Measurements from ENCODE around the gene BAHCC1.
A peak's percentile ranks its signal among the peaks of the same experiment; 100 is the strongest.

BAHCC1 gene

GRCh38 chr17:81391936-81392908, 3.0 kb upstream of the BAHCC1 start:
- H3K4me1 ChIP-seq (ENCODE audit: low read depth, poor library complexity, severe bottlenecking): peaks cover 19% of the 10 kb centered on the region
- TF ChIP-seq CTCF (conservative IDR thresholded peaks at IDR 0.05; ENCODE audit: low read depth, low read length): no peak
- H3K79me2 ChIP-seq (ENCODE audit: insufficient read depth, low read depth): no peaks in the 10 kb centered on the region
- peaks cover 99% of the 10 kb centered on the region for H3K27me3 ChIP-seq (ENCODE audit: insufficient read depth, low read depth)
- no peaks in the 10 kb centered on the region for H4K20me1 ChIP-seq (ENCODE audit: insufficient read depth)
- H3K9ac ChIP-seq: no peak overlapping the region
- no peak overlapping the region for H3K4me2 ChIP-seq
- no peak overlapping the region for H2AFZ ChIP-seq (ENCODE audit: low read depth)
- no peak overlapping the region for H3K27ac ChIP-seq
- no peaks in the 10 kb centered on the region for H3K36me3 ChIP-seq (ENCODE audit: insufficient read depth)
- no peak overlapping the region for H3K4me3 ChIP-seq (IDR thresholded peaks at IDR 0.05; ENCODE audit: insufficient read depth, low read depth, low read length)

- H2AFZ ChIP-seq (ENCODE audit: low read depth): peak overlapping the region; percentile 51; the same call in 1 of the 2 replicates
- no peak overlapping the region for H3K27ac ChIP-seq
- no peaks in the 10 kb centered on the region for H3K36me3 ChIP-seq (ENCODE audit: insufficient read depth)
- no peak overlapping the region for H3K9ac ChIP-seq
- no peak for TF ChIP-seq CTCF (conservative IDR thresholded peaks at IDR 0.05; ENCODE audit: low read depth, low read length)
- H3K4me2 ChIP-seq: no peak overlapping the region
- H3K27me3 ChIP-seq (ENCODE audit: insufficient read depth, low read depth): peaks cover 99% of the 10 kb centered on the region
- H3K4me1 ChIP-seq (ENCODE audit: low read depth, poor library complexity, severe bottlenecking): peaks cover 19% of the 10 kb centered on the region
- no peaks in the 10 kb centered on the region for H3K79me2 ChIP-seq (ENCODE audit: insufficient read depth, low read depth)
- H4K20me1 ChIP-seq (ENCODE audit: insufficient read depth): no peaks in the 10 kb centered on the region
- H3K4me3 ChIP-seq (IDR thresholded peaks at IDR 0.05; ENCODE audit: insufficient read depth, low read depth, low read length): no peak overlapping the region
These were observed 2.2 kb upstream of the BAHCC1 start for GRCh38 chr17:81392909-81393654.

- Histone ChIP-seq H2AFZ (ENCODE audit: low read depth) (peak overlapping the region; percentile 51), H4K20me1 (ENCODE audit: insufficient read depth) (no peaks in the 10 kb centered on the region), H3K79me2 (ENCODE audit: insufficient read depth, low read depth) (no peaks in the 10 kb centered on the region), H3K9ac (no peak overlapping the region; the same call in 1 of the 2 replicates), H3K4me1 (ENCODE audit: low read depth, poor library complexity, severe bottlenecking) (peaks cover 19% of the 10 kb centered on the region), H3K4me3 (IDR thresholded peaks at IDR 0.05; ENCODE audit: insufficient read depth, low read depth, low read length) (no peak overlapping the region), H3K27ac (no peak overlapping the region), H3K36me3 (ENCODE audit: insufficient read depth) (no peaks in the 10 kb centered on the region), H3K27me3 (ENCODE audit: insufficient read depth, low read depth) (peaks cover 99% of the 10 kb centered on the region), H3K4me2 (peak overlapping the region; percentile 65)
- no peak for TF ChIP-seq CTCF (conservative IDR thresholded peaks at IDR 0.05; ENCODE audit: low read depth, low read length)
These were observed 1.4 kb upstream of the BAHCC1 start for GRCh38 chr17:81393684-81394376.

- Histone ChIP-seq H3K4me3 (IDR thresholded peaks at IDR 0.05; ENCODE audit: insufficient read depth, low read depth, low read length) (no peak overlapping the region), H3K4me1 (ENCODE audit: low read depth, poor library complexity, severe bottlenecking) (peaks cover 19% of the 10 kb centered on the region), H3K9ac (no peak overlapping the region), H3K4me2 (peak overlapping the region; percentile 65), H4K20me1 (ENCODE audit: insufficient read depth) (no peaks in the 10 kb centered on the region), H3K27me3 (ENCODE audit: insufficient read depth, low read depth) (peaks cover 95% of the 10 kb centered on the region), H3K27ac (no peak overlapping the region), H3K36me3 (ENCODE audit: insufficient read depth) (no peaks in the 10 kb centered on the region), H2AFZ (ENCODE audit: low read depth) (0 out of 2 replicates have a peak overlapping the region, but pooled peaks have one; percentile 51), H3K79me2 (ENCODE audit: insufficient read depth, low read depth) (no peaks in the 10 kb centered on the region)
- no peak for TF ChIP-seq CTCF (conservative IDR thresholded peaks at IDR 0.05; ENCODE audit: low read depth, low read length)
These were observed 808 bp upstream of the BAHCC1 start for GRCh38 chr17:81394377-81394920.
